HepG2 (cell line): Measurements from ENCODE around the gene GNMT. TPM values are rescaled to one million over a fixed set of nuclear protein-coding genes. Genes with fewer than 3 reads are reported as not detected.

Experiments used
- CENPX ChIP-seq: sonication (generic); formaldehyde crosslinking; IDR thresholded peaks from 2 replicates; pipeline ENCODE4 v1.9.0; 2021; ENCODE audit warnings: mild to moderate bottlenecking, missing genetic modification reagents, moderate library complexity
- KLF16 ChIP-seq, 2 experiments: sonication (generic) in 1 of 2; formaldehyde crosslinking in 1 of 2; IDR thresholded peaks; 2 replicates each; pipeline versions ENCODE4 v1.6.1 to v1.8.0; 2016 to 2023; ENCODE audit warnings: missing genetic modification reagents in 2 of 2, missing compliant biosample characterization in 1 of 2
- LCORL ChIP-seq, 2 experiments: fragments of 450-650 bp in 1 of 2; sonication (generic) in 1 of 2; formaldehyde crosslinking in 1 of 2; IDR thresholded peaks; 2 replicates each; pipeline versions ENCODE4 v1.5.0 to v1.6.1; 2017 to 2020; ENCODE audit warnings: antibody characterized with exemption in 1 of 2, missing genetic modification reagents in 1 of 2
- ONECUT2 ChIP-seq: sonication (generic); formaldehyde crosslinking; IDR thresholded peaks from 2 replicates; pipeline ENCODE4 v1.4.0; 2020; ENCODE audit warnings: missing genetic modification reagents
- PHF21A ChIP-seq: sonication (generic); formaldehyde crosslinking; IDR thresholded peaks from 2 replicates; pipeline ENCODE4 v1.5.0; 2020; ENCODE audit warnings: mild to moderate bottlenecking, missing genetic modification reagents
- RBM22 ChIP-seq: fragments of 200-400 bp; formaldehyde crosslinking; optimal IDR thresholded peaks from 2 replicates; pipeline ENCODE3; 2017; ENCODE audit warnings: mild to moderate bottlenecking, low read length, moderate library complexity
- SALL1 ChIP-seq: sonication (generic); formaldehyde crosslinking; IDR thresholded peaks from 2 replicates; pipeline ENCODE4 v1.8.0; 2022; ENCODE audit warnings: mild to moderate bottlenecking, missing genetic modification reagents
- SNAPC4 ChIP-seq: sonication (generic); formaldehyde crosslinking; IDR thresholded peaks from 2 replicates; pipeline ENCODE4 v1.4.0; 2020; ENCODE audit warnings: mild to moderate bottlenecking, missing genetic modification reagents
- TBP ChIP-seq: sonication (generic); formaldehyde crosslinking; IDR thresholded peaks from 2 replicates; pipeline ENCODE4 v1.5.0; 2020; ENCODE audit warnings: missing genetic modification reagents
- ZBTB3 ChIP-seq: sonication (generic); formaldehyde crosslinking; IDR thresholded peaks from 2 replicates; pipeline ENCODE4 v1.4.0; 2020; ENCODE audit warnings: low read depth, mild to moderate bottlenecking, moderate library complexity, missing genetic modification reagents, borderline replicate concordance
- ZFP62 ChIP-seq: sonication (generic); formaldehyde crosslinking; IDR thresholded peaks from 2 replicates; pipeline ENCODE4 v1.4.0; 2020; ENCODE audit warnings: missing genetic modification reagents
- ZMYM3 ChIP-seq: sonication (generic); formaldehyde crosslinking; IDR thresholded peaks from 2 replicates; pipeline ENCODE4 v1.5.1; 2020; ENCODE audit warnings: mild to moderate bottlenecking, missing genetic modification reagents
- ZNF275 ChIP-seq: sonication (generic); formaldehyde crosslinking; IDR thresholded peaks from 2 replicates; pipeline ENCODE4 v1.8.0; 2022; ENCODE audit warnings: missing genetic modification reagents, mild to moderate bottlenecking, inconsistent platforms, borderline replicate concordance
- ZNF563 ChIP-seq: sonication (generic); formaldehyde crosslinking; IDR thresholded peaks from 2 replicates; pipeline ENCODE4 v1.8.0; 2022; ENCODE audit warnings: mild to moderate bottlenecking, moderate library complexity, missing genetic modification reagents
- ZNF567 ChIP-seq: sonication (generic); formaldehyde crosslinking; IDR thresholded peaks from 2 replicates; pipeline ENCODE4 v1.8.1; 2023; ENCODE audit warnings: mild to moderate bottlenecking, missing genetic modification reagents, borderline replicate concordance
- ZNF598 ChIP-seq: sonication (generic); formaldehyde crosslinking; IDR thresholded peaks from 2 replicates; pipeline ENCODE4 v1.5.1; 2020; ENCODE audit warnings: mild to moderate bottlenecking, missing genetic modification reagents, borderline replicate concordance
- ZNF713 ChIP-seq: sonication (generic); formaldehyde crosslinking; IDR thresholded peaks from 2 replicates; pipeline ENCODE4 v1.4.0; 2020; ENCODE audit warnings: mild to moderate bottlenecking, missing genetic modification reagents
- polyA plus RNA-seq, 8 experiments: library from polyadenylated mRNA; depleted of rRNA in 3 of 8; stranded (reverse) in 7 of 8; unstranded in 1 of 8; fragments of >200 nt; fragmentation: Illumina TruSeq in 4 of 8; extraction: Trizol in 4 of 8; gene quantifications; 2 replicates each; pipeline versions ENCODE4 v1.2.1 to v1.2.3, GENCODE V29; 2011 to 2016; ENCODE audit warnings: low read depth in 4 of 8, missing spikeins in 1 of 8, mixed read lengths in 1 of 8; ENCODE audit not compliant: insufficient read depth in 1 of 8
- total RNA-seq, 5 experiments: library from RNA; depleted of rRNA; stranded (reverse); fragments of >200 nt; fragmentation: Illumina TruSeq; extraction: Trizol; gene quantifications; 2 replicates each; pipeline ENCODE4 v1.2.3, GENCODE V29; 2016; ENCODE audit warnings: low read depth in 1 of 5
- TF ChIP-seq, protein P1 (sequence below): sonication (generic); formaldehyde crosslinking; IDR thresholded peaks from 2 replicates; pipeline ENCODE4 v1.4.0; 2020; ENCODE audit warnings: missing genetic modification reagents

GNMT gene
- total and polyA plus RNA-seq, 2 of the 13 experiments (the other 11 are each of a cell fraction or from before 2014, with no cell fraction given) = 2.8 to 7.0 TPM

DNA sequence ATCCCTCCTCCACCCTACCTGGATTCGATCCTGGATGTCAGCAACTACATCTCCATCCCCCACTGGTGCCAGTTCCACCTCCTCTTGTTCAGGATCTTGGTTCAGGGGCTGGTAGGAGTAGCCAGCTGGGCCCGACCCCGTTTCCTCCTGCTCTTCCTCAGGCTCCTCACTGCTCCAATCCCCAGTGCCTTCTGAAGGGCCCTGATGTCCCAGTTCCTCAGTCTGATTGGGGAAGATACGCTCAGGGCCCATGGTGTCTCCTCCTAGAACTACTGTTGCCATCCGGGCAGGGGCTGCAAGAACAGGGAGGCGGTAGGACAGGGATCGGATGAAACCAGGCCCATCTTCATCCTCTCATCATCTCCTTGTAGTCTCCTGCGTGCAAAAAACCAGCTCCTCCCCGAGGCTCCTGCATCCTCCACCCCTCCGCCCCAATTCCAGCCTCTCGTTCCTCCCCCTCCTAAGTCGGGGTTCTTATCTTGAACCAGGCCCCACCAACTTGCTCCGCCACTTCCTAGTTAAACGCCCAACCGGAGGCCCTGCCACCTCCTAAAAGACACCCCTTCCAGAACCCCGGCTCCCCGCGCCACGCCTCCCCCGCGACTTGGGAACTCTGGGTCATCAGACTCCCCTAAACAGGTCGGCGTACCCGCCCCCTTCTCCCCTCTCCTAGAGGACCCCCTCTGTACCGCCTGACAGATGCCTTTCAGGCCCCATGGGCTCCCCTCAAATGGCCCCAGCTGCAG, 52.7 kb downstream of the GNMT start (continued):
- TF ChIP-seq ZNF598 (CRISPR knock-in tag) (0 out of 2 replicates have a peak, but pooled peaks have one; percentile 19), KLF16 (CRISPR knock-in tag; IDR thresholded peaks at IDR 0.05) (no peak), RBM22 (no peak), ZFP62 (CRISPR knock-in tag) (no peak), ZBTB3 (CRISPR knock-in tag) (no peak), ZMYM3 (CRISPR knock-in tag) (no peak), ONECUT2 (no peak), SALL1 (CRISPR knock-in tag) (no peak), ZNF563 (CRISPR knock-in tag) (no peak), ZNF275 (no peak), CENPX (CRISPR knock-in tag) (no peak), TBP (CRISPR knock-in tag) (no peak), PHF21A (CRISPR knock-in tag) (no peak), ZNF713 (CRISPR knock-in tag) (no peak), SNAPC4 (CRISPR knock-in tag) (no peak), ZNF567 (CRISPR knock-in tag) (peak; percentile 80; the same call in 1 of the 2 replicates), LCORL (IDR thresholded peaks at IDR 0.05) (no peak), LCORL (CRISPR knock-in tag; IDR thresholded peaks at IDR 0.05) (no peak)
- TF ChIP-seq, protein P1, sequence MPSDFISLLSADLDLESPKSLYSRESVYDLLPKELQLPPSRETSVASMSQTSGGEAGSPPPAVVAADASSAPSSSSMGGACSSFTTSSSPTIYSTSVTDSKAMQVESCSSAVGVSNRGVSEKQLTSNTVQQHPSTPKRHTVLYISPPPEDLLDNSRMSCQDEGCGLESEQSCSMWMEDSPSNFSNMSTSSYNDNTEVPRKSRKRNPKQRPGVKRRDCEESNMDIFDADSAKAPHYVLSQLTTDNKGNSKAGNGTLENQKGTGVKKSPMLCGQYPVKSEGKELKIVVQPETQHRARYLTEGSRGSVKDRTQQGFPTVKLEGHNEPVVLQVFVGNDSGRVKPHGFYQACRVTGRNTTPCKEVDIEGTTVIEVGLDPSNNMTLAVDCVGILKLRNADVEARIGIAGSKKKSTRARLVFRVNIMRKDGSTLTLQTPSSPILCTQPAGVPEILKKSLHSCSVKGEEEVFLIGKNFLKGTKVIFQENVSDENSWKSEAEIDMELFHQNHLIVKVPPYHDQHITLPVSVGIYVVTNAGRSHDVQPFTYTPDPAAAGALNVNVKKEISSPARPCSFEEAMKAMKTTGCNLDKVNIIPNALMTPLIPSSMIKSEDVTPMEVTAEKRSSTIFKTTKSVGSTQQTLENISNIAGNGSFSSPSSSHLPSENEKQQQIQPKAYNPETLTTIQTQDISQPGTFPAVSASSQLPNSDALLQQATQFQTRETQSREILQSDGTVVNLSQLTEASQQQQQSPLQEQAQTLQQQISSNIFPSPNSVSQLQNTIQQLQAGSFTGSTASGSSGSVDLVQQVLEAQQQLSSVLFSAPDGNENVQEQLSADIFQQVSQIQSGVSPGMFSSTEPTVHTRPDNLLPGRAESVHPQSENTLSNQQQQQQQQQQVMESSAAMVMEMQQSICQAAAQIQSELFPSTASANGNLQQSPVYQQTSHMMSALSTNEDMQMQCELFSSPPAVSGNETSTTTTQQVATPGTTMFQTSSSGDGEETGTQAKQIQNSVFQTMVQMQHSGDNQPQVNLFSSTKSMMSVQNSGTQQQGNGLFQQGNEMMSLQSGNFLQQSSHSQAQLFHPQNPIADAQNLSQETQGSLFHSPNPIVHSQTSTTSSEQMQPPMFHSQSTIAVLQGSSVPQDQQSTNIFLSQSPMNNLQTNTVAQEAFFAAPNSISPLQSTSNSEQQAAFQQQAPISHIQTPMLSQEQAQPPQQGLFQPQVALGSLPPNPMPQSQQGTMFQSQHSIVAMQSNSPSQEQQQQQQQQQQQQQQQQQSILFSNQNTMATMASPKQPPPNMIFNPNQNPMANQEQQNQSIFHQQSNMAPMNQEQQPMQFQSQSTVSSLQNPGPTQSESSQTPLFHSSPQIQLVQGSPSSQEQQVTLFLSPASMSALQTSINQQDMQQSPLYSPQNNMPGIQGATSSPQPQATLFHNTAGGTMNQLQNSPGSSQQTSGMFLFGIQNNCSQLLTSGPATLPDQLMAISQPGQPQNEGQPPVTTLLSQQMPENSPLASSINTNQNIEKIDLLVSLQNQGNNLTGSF (CRISPR knock-in tag) = no peak
